GM18951 (cell line): Measurements from ENCODE around the gene EPN1.

ENCODE experiments used
- POLR2A ChIP-seq: IDR thresholded peaks from 4 replicates; pipeline ENCODE4 v1.6.1; 2011; ENCODE audit warnings: mild to moderate bottlenecking; ENCODE audit not compliant: insufficient read length, insufficient read depth; ENCODE audit errors: extremely low read depth
- in situ Hi-C: fragments of 300-500 bp; cut with MboI; formaldehyde crosslinking; loops from one replicate; pipeline ENCODE4 v1.12.0; 2022; ENCODE audit warnings: low sequenced_read_pairs, mixed read lengths, inconsistent platforms; ENCODE audit not compliant: unreplicated experiment

EPN1 gene

GRCh38 chr19:55681131-55682092 is 6.4 kb downstream of the EPN1 start:
- no peak for TF ChIP-seq POLR2A
- in situ Hi-C loops, result no loop called here

GRCh38 chr19:55683449-55684261 is 8.6 kb downstream of the EPN1 start:
- in situ Hi-C loops, result no loop called here

DNA sequence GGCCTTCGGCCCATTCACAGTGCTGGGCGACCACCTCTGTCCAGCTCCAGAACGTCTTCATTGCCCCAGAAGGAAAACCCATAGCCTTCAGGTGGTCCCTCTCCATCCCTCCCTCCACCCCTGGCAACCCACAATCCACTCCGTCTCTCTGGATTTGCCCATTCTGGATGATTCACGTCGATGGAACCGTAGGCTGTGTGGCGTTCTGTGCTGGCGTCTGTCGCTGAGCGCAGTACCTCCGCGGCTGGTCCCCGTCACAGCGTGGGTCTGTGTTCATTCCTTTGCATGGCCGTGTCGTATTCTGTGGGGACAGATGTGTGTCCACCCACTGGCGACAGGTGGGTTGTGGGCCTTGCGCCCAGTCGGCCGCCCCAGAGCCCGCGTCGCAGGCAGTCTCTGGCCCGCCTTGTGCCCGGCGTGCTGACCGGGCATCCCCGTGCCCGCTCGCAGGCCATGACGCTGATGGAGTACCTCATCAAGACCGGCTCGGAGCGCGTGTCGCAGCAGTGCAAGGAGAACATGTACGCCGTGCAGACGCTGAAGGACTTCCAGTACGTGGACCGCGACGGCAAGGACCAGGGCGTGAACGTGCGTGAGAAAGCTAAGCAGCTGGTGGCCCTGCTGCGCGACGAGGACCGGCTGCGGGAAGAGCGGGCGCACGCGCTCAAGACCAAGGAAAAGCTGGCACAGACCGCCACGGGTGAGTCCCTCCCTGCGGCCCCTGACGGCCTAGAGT is 10.1 kb downstream of the EPN1 start:
- TF ChIP-seq POLR2A, result no peak
- in situ Hi-C loops, result no loop called here

More at GRCh38 chr19:55683449-55684261, 8.6 kb downstream of the EPN1 start:
- TF ChIP-seq POLR2A, result no peak

- TF ChIP-seq POLR2A, result no peak
- in situ Hi-C loops, result no loop called here
Observed at GRCh38 chr19:55685776-55686175, 10.8 kb downstream of the EPN1 start.

DNA sequence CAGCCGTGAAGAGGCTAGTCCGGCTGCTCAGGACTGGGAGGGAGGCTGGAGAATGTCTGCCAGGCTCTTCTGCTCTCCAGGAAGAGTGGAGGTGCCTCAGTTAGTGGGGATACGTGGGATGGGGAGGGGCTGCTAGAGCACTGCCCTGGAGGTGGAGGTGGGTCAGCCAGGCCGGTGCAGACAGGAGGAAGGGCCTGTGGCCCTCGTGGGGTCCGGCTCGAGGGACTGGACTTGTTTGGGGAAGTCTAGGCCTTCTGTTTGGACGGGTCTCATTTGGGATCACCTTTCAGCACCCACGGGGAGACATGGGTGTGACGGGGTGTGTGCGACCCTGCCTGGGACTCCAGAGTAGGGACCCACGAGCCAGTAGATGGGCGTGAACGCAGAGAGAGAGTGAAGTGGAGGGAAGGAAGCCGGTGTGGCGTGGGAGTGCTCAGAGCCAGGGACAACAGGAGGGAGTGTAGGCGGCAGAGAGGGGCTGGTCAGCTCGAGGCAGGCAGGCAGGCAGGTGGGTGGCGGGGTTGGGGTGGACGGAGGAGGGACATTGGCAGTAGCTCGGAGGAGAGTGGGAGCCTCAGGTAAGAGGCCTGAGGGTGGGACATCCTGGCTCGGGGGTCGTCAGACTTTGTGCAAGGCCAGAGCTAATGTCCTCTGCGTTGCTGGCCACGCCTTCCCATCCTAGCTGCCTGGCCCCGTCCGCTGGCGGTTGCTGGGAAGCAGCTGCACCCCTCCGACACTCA is 11.5 kb downstream of the EPN1 start:
- in situ Hi-C loops, result no loop called here
- no peak for TF ChIP-seq POLR2A

DNA sequence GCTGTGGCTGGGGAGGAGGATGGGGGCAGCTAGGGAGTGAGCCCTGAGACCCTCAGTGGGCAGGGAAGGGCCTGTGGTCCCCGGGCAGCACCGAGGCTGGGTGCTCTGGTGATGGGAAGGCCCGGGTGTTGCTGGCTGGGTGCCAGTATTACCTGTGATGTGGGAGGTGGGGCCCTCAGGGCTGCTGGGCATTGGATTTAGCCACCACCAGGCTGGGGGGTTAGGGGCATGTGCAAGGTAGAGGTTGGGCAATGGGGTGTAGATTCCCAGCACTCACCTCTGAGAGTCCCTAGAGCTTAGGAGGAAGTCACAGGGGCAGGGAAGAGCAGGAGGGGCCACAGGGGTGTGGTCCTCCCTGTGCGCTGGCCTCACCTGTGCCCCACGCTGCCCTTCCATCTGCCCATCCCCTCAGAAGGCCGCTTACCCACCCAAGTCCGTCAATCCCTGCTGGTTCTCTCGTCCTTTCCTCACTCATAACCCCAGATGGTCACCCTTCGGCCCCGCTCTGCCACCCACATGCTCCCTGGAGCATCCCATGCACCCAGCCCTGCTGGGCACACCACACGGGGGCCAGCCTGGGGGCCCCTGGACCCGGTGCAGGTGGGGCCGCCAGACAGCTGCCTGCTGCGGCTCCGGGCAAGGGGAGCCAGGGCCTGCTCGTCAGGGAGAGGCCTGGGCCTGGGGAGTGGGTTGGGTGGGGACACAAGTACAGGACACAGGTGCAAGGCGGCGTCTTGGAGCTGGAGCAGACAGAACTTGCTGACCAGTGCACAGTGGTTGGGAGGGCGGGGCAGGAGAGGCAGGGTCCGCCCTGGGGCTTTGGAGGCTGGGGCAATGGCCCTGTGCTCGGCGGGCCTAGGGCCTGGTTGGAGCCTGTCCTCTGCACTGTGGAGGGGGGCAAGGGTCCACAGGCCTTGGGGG is 12.5 kb downstream of the EPN1 start:
- in situ Hi-C loops, result no loop called here
- no peak for TF ChIP-seq POLR2A

DNA sequence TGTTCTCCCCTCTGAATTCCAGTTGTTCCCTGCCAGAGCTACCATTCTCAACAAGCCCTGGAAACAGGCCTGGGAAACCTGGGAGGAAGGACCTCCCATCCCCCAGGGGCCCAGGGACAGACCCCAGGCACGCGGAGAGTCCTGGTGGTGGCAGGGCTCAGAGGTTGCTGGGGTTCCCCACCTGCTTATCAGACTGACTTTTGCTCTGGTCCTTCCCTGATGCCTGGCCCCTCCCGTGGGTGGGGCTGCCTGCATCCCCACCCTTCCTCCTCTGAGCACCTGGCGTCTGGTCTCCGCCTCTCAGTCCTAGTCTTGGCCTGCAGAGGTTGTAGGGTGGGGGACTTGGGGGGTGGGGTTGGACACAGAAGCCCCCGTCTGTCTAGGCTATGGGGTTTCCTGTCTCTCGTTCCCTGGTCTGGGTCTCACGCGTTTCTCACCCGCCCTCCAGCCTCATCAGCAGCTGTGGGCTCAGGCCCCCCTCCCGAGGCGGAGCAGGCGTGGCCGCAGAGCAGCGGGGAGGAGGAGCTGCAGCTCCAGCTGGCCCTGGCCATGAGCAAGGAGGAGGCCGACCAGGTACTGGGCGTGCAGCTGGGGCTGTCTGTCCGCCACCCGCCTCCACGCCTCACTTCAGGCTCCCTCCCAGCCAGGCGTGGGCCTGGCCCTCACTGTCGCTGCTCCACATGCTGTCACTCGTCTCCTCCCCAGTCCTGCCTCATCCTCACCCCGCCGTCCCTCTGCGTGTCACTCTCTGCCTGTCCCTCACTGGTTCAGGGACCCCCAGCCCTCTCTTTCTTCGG is 13.6 kb downstream of the EPN1 start:
- in situ Hi-C loops, result no loop called here
- no peak for TF ChIP-seq POLR2A

GRCh38 chr19:55689411-55690108 is 14.5 kb downstream of the EPN1 start:
- no peak for TF ChIP-seq POLR2A
- in situ Hi-C loops, result no loop called here

DNA sequence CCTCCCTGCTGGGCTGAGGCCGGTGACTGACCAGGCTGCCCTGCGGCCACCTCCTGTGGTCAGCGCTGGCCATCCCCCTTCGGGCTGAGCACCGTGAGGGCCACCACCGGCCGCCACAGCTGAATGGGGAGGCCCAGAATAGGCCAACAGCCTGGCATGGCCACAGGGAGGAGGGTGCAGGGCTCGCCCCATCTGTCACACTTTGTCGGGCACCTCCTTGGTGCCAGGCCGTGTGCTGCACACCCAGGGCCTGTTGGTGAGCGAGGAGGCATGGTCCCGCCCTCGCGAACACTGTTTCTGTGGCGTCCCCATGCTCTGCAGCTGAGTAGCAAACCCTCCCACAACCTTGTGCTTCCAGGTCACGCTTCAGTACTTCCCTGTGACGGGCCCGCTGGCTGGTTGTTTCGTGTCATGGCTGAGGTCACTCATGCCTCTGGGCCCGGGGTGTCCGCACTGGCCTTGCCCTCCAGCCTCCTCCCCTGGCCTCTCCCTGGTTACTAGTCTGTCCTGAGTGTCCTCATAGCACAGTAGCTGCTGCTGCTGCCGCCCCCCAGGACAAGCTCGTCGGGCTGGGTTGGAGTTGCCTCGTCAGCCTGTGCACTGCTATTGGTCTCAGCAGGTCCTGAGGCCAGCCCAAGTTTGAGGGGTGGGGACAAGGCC is 15.2 kb downstream of the EPN1 start:
- in situ Hi-C loops, result no loop called here

More for the DNA sequence above, 15.2 kb downstream of the EPN1 start:
- TF ChIP-seq POLR2A, result no peak
